ENCODE measurements around the gene GBA2. TPM values are rescaled to one million over a fixed set of nuclear protein-coding genes. Genes with fewer than 3 reads are reported as not detected.

GBA2 gene
- total and polyA plus RNA-seq, 2 experiments from 2014 or later: 58.5 to 80.2 TPM

- peaks cover 62% of the 10 kb centered on the region for H3K79me2 ChIP-seq
- no peak for TF ChIP-seq EZH2 (IDR thresholded peaks at IDR 0.05; ENCODE audit: borderline replicate concordance)
- no peak for TF ChIP-seq EZH2phosphoT487 (IDR thresholded peaks at IDR 0.05; ENCODE audit: low read depth, severe bottlenecking, unreplicated experiment)
- peak; percentile 13 for TF ChIP-seq CTCF (IDR thresholded peaks at IDR 0.05; ENCODE audit: poor library complexity)
- H3K27ac ChIP-seq: peak overlapping the region; percentile 95
- no peaks in the 10 kb centered on the region for H3K36me3 ChIP-seq (replicated peaks; ENCODE audit: insufficient read depth, low read depth)
- H2AFZ ChIP-seq: peak overlapping the region; percentile 51
- peak overlapping the region; percentile 57 for H3K4me3 ChIP-seq
- H3K4me2 ChIP-seq: peak overlapping the region; percentile 89
- H3K9me3 ChIP-seq (ENCODE audit: low read depth): no peaks in the 10 kb centered on the region
- H4K20me1 ChIP-seq (ENCODE audit: insufficient read depth, poor library complexity, severe bottlenecking): peaks cover 25% of the 10 kb centered on the region
- peaks cover 45% of the 10 kb centered on the region for H3K4me1 ChIP-seq (ENCODE audit: insufficient read depth)
- WGBS (ENCODE audit: low lambda C conversion rate, missing lambda C conversion rate): 1% methylated on average over 14 of the region's 14 CpGs
- no peaks in the 10 kb centered on the region for H3K27me3 ChIP-seq
- peak; percentile 60 for DNase-seq (ENCODE audit: low spot score)
- H3K9me2 ChIP-seq (replicated peaks; ENCODE audit: insufficient read depth): no peaks in the 10 kb centered on the region
These were observed 16.1 kb downstream of the GBA2 start for GRCh38 chr9:35732800-35733541.

DNA sequence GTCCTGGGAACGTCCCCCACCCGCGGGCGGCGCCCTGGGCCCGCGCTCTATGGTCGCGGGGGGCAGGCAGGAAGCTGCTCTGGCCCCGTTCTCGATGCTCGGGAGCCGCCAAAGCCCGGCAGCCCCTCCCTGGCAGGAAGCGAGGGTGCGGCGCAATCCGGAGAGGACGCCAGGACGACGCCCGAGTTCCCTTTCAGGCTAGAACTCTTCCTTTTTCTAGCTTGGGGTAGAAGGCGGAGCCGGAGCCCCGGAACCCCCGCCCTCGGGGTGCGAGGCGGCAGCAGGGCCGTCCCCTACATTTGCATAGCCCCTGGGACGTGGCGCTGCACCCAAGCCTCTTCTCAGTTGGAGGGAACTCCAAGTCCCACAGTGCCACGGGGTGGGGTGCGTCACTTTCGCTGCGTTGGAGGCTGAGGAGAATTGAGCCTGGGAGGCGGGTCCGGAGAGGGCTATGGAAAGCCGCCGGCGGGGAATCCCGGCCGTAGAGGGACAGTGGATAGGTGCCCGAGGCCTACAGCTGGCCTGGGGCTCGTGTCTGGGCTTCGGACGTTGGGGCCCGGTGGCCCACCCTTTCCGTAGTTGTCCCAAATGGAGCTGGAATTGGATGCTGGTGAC lies 16.7 kb downstream of the GBA2 start, which contains the start of the genes CREB3 and TLN1:
Gene CREB3 (plus strand): TSS at position 482 of the 615 bp plus-strand sequence. CDS start 107 bp downstream, at position 589.
Gene TLN1 (minus strand): TSS at position 11 of the 615 bp plus-strand sequence. CDS start 6,501 bp downstream, outside the sequence.
- 2% methylated on average over 49 of the region's 49 CpGs for WGBS (ENCODE audit: low lambda C conversion rate, missing lambda C conversion rate)
- Histone ChIP-seq H3K36me3 (replicated peaks; ENCODE audit: insufficient read depth, low read depth) (no peaks in the 10 kb centered on the region), H3K4me2 (peak within 1 kb of the TSS; percentile 89), H4K20me1 (ENCODE audit: insufficient read depth, poor library complexity, severe bottlenecking) (peaks cover 25% of the 10 kb centered on the region), H3K4me3 (peak within 1 kb of the TSS; percentile 84), H3K79me2 (peaks cover 69% of the 10 kb centered on the region), H2AFZ (peak within 1 kb of the TSS; percentile 55), H3K9me2 (replicated peaks; ENCODE audit: insufficient read depth) (no peaks in the 10 kb centered on the region), H3K27ac (peak within 1 kb of the TSS; percentile 95), H3K27me3 (no peaks in the 10 kb centered on the region), H3K9me3 (ENCODE audit: low read depth) (no peaks in the 10 kb centered on the region), H3K4me1 (ENCODE audit: insufficient read depth) (peaks cover 52% of the 10 kb centered on the region)
- peak; percentile 98 for DNase-seq (ENCODE audit: low spot score)
- TF ChIP-seq EZH2 (IDR thresholded peaks at IDR 0.05; ENCODE audit: borderline replicate concordance) (no peak), CTCF (IDR thresholded peaks at IDR 0.05; ENCODE audit: poor library complexity) (no peak)

DNA sequence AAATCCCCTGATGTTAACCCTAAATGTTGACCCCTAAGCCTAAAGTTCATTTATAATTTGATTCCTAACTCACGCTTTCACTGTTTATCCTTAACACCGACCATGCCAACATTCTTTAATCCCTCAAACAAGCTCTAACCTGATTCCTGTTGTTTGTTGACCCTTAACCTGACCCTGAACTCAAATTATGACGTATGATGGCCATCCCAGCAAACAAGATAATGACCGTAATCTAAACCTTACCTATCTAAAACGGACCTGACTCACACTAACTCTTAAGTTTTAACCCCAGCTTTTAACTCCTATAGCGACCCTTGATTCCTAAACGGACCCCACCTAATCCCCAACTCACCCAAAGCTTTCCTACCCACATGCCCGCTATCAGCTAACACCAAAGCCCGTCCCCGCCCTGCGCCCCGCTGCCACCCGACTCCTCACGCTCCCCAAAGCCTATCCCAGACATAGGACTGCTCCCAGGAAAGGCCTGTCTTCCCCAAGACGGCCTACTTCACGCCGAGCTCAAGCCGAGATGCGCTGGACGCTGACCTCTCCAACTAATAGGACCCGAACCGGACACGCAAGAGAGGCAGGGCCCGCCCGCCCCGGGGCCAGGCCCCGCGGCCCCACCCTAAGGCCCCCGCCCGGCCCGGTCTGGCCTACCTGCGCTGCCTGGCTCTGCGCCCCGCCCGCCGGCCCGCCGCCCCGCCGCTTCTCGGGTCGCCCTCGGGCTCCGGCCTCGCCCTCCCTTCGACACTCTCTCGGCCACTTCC lies 17.4 kb downstream of the GBA2 start:
- no peaks in the 10 kb centered on the region for H3K9me2 ChIP-seq (replicated peaks; ENCODE audit: insufficient read depth)
- TF ChIP-seq CTCF (IDR thresholded peaks at IDR 0.05; ENCODE audit: poor library complexity) (no peak), EZH2 (IDR thresholded peaks at IDR 0.05; ENCODE audit: borderline replicate concordance) (no peak), EZH2phosphoT487 (IDR thresholded peaks at IDR 0.05; ENCODE audit: low read depth, severe bottlenecking, unreplicated experiment) (no peak)
- peak overlapping the region; percentile 95 for H3K27ac ChIP-seq
- H3K9me3 ChIP-seq (ENCODE audit: low read depth): no peaks in the 10 kb centered on the region
- H3K4me3 ChIP-seq: peak overlapping the region; percentile 84
- under 1% methylated on average over 16 of the region's 47 CpGs for whole genome bisulfite sequencing (ENCODE audit: low lambda C conversion rate, missing lambda C conversion rate)
- peaks cover 56% of the 10 kb centered on the region for H3K4me1 ChIP-seq (ENCODE audit: insufficient read depth)
- peak overlapping the region; percentile 55 for H2AFZ ChIP-seq
- peaks cover 23% of the 10 kb centered on the region for H4K20me1 ChIP-seq (ENCODE audit: insufficient read depth, poor library complexity, severe bottlenecking)
- DNase-seq (ENCODE audit: low spot score): no peak
- H3K27me3 ChIP-seq: no peaks in the 10 kb centered on the region
- H3K4me2 ChIP-seq: peak overlapping the region; percentile 89
- peaks cover 76% of the 10 kb centered on the region for H3K79me2 ChIP-seq
- H3K36me3 ChIP-seq (replicated peaks; ENCODE audit: insufficient read depth, low read depth): no peaks in the 10 kb centered on the region
